ENCODE results near the gene TMBIM6. TPM values are rescaled to one million over a fixed set of nuclear protein-coding genes. Genes with fewer than 3 reads are reported as not detected.
"Not testable (repeated sequence)": the region's sequence is repeated elsewhere in the genome, so short reads cannot be mapped to it uniquely, and the experiment has no call there.

The TMBIM6 gene, protein sequence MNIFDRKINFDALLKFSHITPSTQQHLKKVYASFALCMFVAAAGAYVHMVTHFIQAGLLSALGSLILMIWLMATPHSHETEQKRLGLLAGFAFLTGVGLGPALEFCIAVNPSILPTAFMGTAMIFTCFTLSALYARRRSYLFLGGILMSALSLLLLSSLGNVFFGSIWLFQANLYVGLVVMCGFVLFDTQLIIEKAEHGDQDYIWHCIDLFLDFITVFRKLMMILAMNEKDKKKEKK
- 100 to 1,000 TPM; 443 to 774 (median 723) TPM for polyA plus RNA-seq (ENCODE audit: insufficient read length in 4 of 4)

- peak; percentile 98 to 100 (median 99) for DNase-seq (ENCODE audit: low read depth in 4 of 4, low spot score in 3 of 4)
Measured at GRCh38 chr12:49740930-49741881, at the start of gene TMBIM6. Gene TMBIM6, plus strand, starts transcription at chr12:49741557. Its CDS starts 10,937 bp downstream, at chr12:49752494.

GRCh38 chr12:49692851-49693250 is 48.5 kb upstream of the TMBIM6 start:
- DNase-seq (ENCODE audit: low read depth in 4 of 4, low spot score in 3 of 4), result no peak

GRCh38 chr12:49693931-49694444 is 47.4 kb upstream of the TMBIM6 start:
- no peak for DNase-seq (ENCODE audit: low read depth in 4 of 4, low spot score in 3 of 4)

- DNase-seq (ENCODE audit: low read depth in 4 of 4, low spot score in 3 of 4), result no peak
Measured at GRCh38 chr12:49696723-49697122, 44.6 kb upstream of the TMBIM6 start.

DNA sequence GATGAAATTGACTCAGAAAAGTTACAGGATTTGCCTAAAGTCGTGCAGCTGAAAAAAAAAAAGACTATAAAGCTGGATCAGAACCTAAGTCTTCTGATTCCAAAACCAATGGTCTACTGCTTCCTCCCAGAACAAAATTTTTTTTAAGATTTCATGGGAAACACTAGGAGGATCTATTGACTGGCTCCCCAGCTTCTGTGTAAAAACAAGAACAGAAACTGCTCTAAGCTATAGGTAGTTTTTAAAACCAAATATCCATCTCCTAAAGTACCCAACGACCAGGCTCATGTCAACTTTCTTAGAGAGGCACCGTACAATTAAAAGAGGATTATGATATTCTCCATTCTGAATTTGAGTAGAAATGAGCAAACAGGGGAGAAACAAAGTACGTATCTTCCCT is 43.5 kb upstream of the TMBIM6 start:
- no peak for DNase-seq (ENCODE audit: low read depth in 4 of 4, low spot score in 3 of 4)

- DNase-seq (ENCODE audit: low read depth in 4 of 4, low spot score in 3 of 4), result no peak
Measured at GRCh38 chr12:49698619-49699545, 42.5 kb upstream of the TMBIM6 start.

DNA sequence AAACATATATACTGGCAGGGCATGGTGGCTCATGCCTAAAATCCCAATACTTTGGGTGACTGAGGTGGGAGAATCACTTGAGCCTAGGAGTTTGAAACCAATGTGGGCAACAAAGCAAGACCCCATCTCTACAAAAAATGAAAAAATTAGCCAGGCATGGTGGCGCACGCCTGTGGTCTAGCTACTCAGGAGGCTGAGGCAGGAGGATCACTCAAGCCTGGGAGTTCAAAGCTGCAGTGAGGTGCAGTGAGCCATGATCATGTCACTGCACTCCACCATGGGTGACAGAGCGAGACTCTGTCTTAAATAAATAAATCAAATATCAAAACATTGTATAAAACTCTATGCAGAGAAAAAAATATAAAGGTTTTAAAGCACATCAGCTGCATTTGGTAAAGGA is 39.3 kb upstream of the TMBIM6 start:
- no peak for DNase-seq (ENCODE audit: low read depth in 4 of 4, low spot score in 3 of 4)

DNA sequence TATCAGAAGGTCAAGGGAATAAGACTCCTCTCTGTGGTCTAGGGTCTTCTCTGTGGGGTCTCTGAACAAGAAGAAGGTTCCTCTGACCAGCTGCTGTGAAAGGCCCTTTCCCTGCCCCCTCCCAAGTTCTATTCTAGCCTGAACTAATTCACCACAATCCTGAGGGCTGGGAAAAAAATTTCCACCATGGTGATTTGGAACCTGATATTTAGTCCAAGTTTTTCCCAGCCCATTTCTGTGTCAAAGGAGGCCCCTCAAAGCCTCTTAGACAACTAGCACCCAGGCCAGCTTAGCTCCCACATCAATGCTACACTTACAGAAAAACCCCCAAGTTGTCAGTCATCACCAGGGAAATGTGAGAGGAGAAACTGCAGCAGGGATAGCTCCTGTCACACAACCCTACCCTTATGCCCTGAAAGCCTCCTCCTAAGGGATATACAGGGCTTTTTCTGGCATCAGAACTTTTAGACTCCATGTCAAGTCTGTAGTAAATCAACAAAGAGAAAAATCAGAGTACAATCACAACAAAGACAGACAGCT is 38.6 kb upstream of the TMBIM6 start:
- DNase-seq (ENCODE audit: low read depth in 4 of 4, low spot score in 3 of 4), result no peak

GRCh38 chr12:49703647-49704137 is 37.7 kb upstream of the TMBIM6 start:
- DNase-seq (ENCODE audit: low read depth in 4 of 4, low spot score in 3 of 4), result no peak

GRCh38 chr12:49705479-49706134 is 35.8 kb upstream of the TMBIM6 start:
- DNase-seq (ENCODE audit: low read depth in 4 of 4, low spot score in 3 of 4), result no peak

DNA sequence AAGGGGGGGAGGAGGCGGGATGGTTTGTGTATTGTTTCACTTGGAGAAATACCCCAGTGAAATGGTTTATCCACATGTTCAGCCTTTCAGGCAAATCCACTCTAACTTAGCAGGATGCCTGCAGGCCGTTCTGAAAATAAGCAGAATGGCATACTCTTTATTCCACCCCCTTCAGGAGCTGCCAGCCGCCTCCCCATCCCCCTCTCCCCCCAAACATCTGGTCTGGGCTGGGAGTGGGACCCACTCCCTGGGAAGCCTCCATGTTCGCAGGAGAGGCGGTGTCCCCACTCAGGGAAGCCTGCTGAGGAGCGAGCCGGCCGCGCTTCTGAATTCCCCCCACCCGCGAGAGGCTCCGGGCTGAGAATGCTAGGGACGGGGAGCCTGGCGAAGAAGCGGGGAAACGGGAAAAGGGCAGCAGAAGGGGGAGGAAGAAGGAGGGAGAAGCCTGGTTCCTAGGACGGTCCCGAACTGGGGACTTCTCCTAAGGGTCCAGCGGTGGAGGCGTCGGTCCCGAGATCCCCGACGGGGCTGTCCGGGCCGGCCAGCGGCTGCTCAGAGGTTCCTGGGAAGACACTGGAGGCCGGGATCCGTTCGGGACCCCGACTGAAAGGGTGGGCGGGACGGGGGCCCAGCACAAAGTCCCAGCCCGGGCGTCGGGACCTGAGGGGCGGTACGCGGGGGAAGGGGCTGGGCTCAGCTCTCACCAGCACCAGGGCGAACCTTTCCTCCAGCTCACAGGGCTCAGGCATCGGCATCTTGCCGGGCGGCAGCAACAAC is 34.8 kb upstream of the TMBIM6 start:
- DNase-seq (ENCODE audit: low read depth in 4 of 4, low spot score in 3 of 4), result no peak

- peak; percentile 85 to 92 (median 90) for DNase-seq (ENCODE audit: low read depth in 4 of 4, low spot score in 3 of 4)
Measured at GRCh38 chr12:49707128-49707811, 34.1 kb upstream of the TMBIM6 start, which contains the start of gene FMNL3. Gene FMNL3, minus strand, starts transcription at chr12:49707405. Its CDS starts 225 bp downstream, at chr12:49707180.

GRCh38 chr12:49707812-49708147 is 33.6 kb upstream of the TMBIM6 start:
- no peak for DNase-seq (ENCODE audit: low read depth in 4 of 4, low spot score in 3 of 4)

- DNase-seq (ENCODE audit: low read depth in 4 of 4, low spot score in 3 of 4), result no peak
Measured at GRCh38 chr12:49708851-49709250, 32.5 kb upstream of the TMBIM6 start.

DNA sequence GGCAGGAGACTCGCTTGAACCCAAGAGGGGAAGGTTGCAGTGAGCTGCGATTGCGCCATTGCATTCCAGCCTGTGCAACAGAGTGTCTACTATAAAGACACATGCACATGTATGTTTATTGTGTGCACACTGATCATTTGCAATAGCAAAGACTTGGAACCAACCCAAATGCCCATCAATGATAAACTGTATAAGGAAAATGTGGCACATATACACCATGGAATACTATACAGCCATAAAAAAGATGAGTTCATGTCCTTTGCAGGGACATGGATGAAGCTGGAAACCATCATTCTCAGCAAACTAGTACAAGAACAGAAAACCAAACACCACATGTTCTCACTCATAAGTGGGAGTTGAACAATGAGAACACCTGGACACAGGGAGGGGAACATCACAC is 27.4 kb upstream of the TMBIM6 start:
- DNase-seq (ENCODE audit: low read depth in 4 of 4, low spot score in 3 of 4), result not testable (repeated sequence)

- no peak for DNase-seq (ENCODE audit: low read depth in 4 of 4, low spot score in 3 of 4)
Measured at GRCh38 chr12:49716553-49716952, 24.8 kb upstream of the TMBIM6 start.

DNA sequence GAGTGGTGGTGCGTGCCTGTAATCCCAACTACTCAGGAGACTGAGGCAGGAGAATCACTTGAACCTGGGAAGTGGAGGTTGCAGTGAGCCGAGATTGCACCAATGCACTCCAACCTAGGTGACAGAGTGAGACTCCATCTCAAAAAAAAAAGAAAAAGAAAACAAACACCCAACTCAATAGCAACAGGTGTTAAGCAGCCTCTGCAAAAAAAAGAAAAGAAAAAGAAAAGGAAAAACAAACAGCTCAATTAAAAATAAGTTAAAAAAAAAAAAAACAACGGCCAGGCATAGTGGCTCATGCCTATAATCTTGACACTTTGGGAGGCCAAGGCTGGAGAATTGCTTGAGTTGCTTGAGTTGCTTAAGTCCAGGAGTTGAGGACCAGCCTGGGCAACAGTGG is 23.6 kb upstream of the TMBIM6 start:
- not testable (repeated sequence) for DNase-seq (ENCODE audit: low read depth in 4 of 4, low spot score in 3 of 4)

GRCh38 chr12:49720214-49720613 is 21.1 kb upstream of the TMBIM6 start:
- no peak for DNase-seq (ENCODE audit: low read depth in 4 of 4, low spot score in 3 of 4)

Data from left renal pelvis (tissue), 4 donors.